ENCODE data around the gene COL28A1. TPM values are rescaled to one million over a fixed set of nuclear protein-coding genes. Genes with fewer than 3 reads are reported as not detected.

The COL28A1 gene
- total RNA-seq, 1 donor from 2014 or later = 1.1 TPM

- Mint-ChIP-seq H3K27me3 (ENCODE audit: unreplicated experiment) (no peaks in the 10 kb centered on the region), H3K27ac (ENCODE audit: unreplicated experiment) (no peak overlapping the region), H3K4me1 (ENCODE audit: unreplicated experiment) (peaks cover 30% of the 10 kb centered on the region), H3K4me3 (ENCODE audit: unreplicated experiment) (no peak overlapping the region), H3K9me3 (ENCODE audit: unreplicated experiment) (peaks cover 5% of the 10 kb centered on the region), H3K36me3 (ENCODE audit: unreplicated experiment) (no peaks in the 10 kb centered on the region)
- no peak for TF ChIP-seq CTCF (IDR thresholded peaks at IDR 0.05)
- DNase-seq (ENCODE audit: extremely low spot score, unreplicated experiment) = no peak
Measured at GRCh38 chr7:7435978-7436377, 99.7 kb downstream of the COL28A1 start.

GRCh38 chr7:7434329-7434728 is 101.3 kb downstream of the COL28A1 start:
- no peak for TF ChIP-seq CTCF (IDR thresholded peaks at IDR 0.05)
- Mint-ChIP-seq H3K27me3 (ENCODE audit: unreplicated experiment) (no peaks in the 10 kb centered on the region), H3K9me3 (ENCODE audit: unreplicated experiment) (peaks cover 5% of the 10 kb centered on the region), H3K36me3 (ENCODE audit: unreplicated experiment) (no peaks in the 10 kb centered on the region), H3K4me3 (ENCODE audit: unreplicated experiment) (no peak overlapping the region), H3K27ac (ENCODE audit: unreplicated experiment) (no peak overlapping the region), H3K4me1 (ENCODE audit: unreplicated experiment) (peaks cover 27% of the 10 kb centered on the region)
- DNase-seq (ENCODE audit: extremely low spot score, unreplicated experiment) = no peak

GRCh38 chr7:7433811-7434210 is 101.9 kb downstream of the COL28A1 start:
- no peak for TF ChIP-seq CTCF (IDR thresholded peaks at IDR 0.05)
- Mint-ChIP-seq H3K27me3 (ENCODE audit: unreplicated experiment) (no peaks in the 10 kb centered on the region), H3K4me1 (ENCODE audit: unreplicated experiment) (peaks cover 27% of the 10 kb centered on the region), H3K27ac (ENCODE audit: unreplicated experiment) (peak overlapping the region; percentile 48), H3K4me3 (ENCODE audit: unreplicated experiment) (no peak overlapping the region), H3K36me3 (ENCODE audit: unreplicated experiment) (no peaks in the 10 kb centered on the region), H3K9me3 (ENCODE audit: unreplicated experiment) (peaks cover 5% of the 10 kb centered on the region)
- no peak for DNase-seq (ENCODE audit: extremely low spot score, unreplicated experiment)

GRCh38 chr7:7432979-7433378 is 102.7 kb downstream of the COL28A1 start:
- peaks cover 33% of the 10 kb centered on the region for H3K4me1 Mint-ChIP-seq (ENCODE audit: unreplicated experiment)
- H3K4me3 Mint-ChIP-seq (ENCODE audit: unreplicated experiment) = no peak overlapping the region

GRCh38 chr7:7428806-7429205 is 106.9 kb downstream of the COL28A1 start:
- Mint-ChIP-seq H3K27me3 (ENCODE audit: unreplicated experiment) (no peaks in the 10 kb centered on the region), H3K4me1 (ENCODE audit: unreplicated experiment) (peaks cover 43% of the 10 kb centered on the region), H3K27ac (ENCODE audit: unreplicated experiment) (peak overlapping the region; percentile 58), H3K36me3 (ENCODE audit: unreplicated experiment) (no peaks in the 10 kb centered on the region), H3K4me3 (ENCODE audit: unreplicated experiment) (no peak overlapping the region), H3K9me3 (ENCODE audit: unreplicated experiment) (peaks cover 5% of the 10 kb centered on the region)
- no peak for TF ChIP-seq CTCF (IDR thresholded peaks at IDR 0.05)
- no peak for DNase-seq (ENCODE audit: extremely low spot score, unreplicated experiment)

More at GRCh38 chr7:7432979-7433378, 102.7 kb downstream of the COL28A1 start:
- Mint-ChIP-seq H3K9me3 (ENCODE audit: unreplicated experiment) (peaks cover 5% of the 10 kb centered on the region), H3K36me3 (ENCODE audit: unreplicated experiment) (no peaks in the 10 kb centered on the region), H3K27ac (ENCODE audit: unreplicated experiment) (no peak overlapping the region), H3K27me3 (ENCODE audit: unreplicated experiment) (no peaks in the 10 kb centered on the region)
- TF ChIP-seq CTCF (IDR thresholded peaks at IDR 0.05) = no peak
- no peak for DNase-seq (ENCODE audit: extremely low spot score, unreplicated experiment)
